HEK293 (cell line): ENCODE results near the gene BIRC3.

Source experiments
- CTCF ChIA-PET: fragments of 350-600 bp; formaldehyde crosslinking; extraction: SDS; loops from one replicate; lab custom pipeline; 2021; ENCODE audit warnings: antibody characterized with exemption; lab: Yijun Ruan, JAX
- POLR2A ChIA-PET: fragments of 300-600 bp; formaldehyde crosslinking; extraction: SDS; loops from one replicate; lab custom pipeline; 2020; ENCODE audit warnings: antibody characterized with exemption, inconsistent platforms; lab: Yijun Ruan, JAX
- H3K27ac ChIP-seq: fragments of 200-500 bp; sonication (Bioruptor generic); 2 replicates; pipeline ENCODE4 v1.5.1; 2014; ENCODE audit warnings: low read depth, low read length, control low read depth, inconsistent platforms; ENCODE audit errors: extremely low read depth
- H3K36me3 ChIP-seq, 2 experiments: fragments of 200-500 bp in 1 of 2; sonication (Bioruptor generic) in 1 of 2; 1 replicate in 1 of 2; 2 replicates in 1 of 2; pipeline ENCODE4 v1.5.1; 2014 to 2017; ENCODE audit warnings: inconsistent platforms in 2 of 2, low read length in 2 of 2; ENCODE audit not compliant: control insufficient read depth in 2 of 2, insufficient read depth in 1 of 2
- H3K4me1 ChIP-seq: fragments of 200-500 bp; sonication (Bioruptor generic); 2 replicates; pipeline ENCODE4 v1.5.1; 2014; ENCODE audit warnings: mild to moderate bottlenecking, low read length, inconsistent platforms; ENCODE audit not compliant: control insufficient read depth, insufficient read depth
- H3K4me3 ChIP-seq: 2 replicates; pipeline ENCODE4 v1.5.1; 2011; ENCODE audit warnings: low read depth, mild to moderate bottlenecking, control low read depth, low read length, moderate library complexity
- H3K9me3 ChIP-seq: fragments of 200-500 bp; sonication (Bioruptor generic); 2 replicates; pipeline ENCODE4 v1.5.1; 2014; ENCODE audit warnings: low read depth, low read length, inconsistent platforms; ENCODE audit not compliant: control insufficient read depth, insufficient read depth
- BCL11B ChIP-seq: fragments of 450-650 bp; formaldehyde crosslinking; IDR thresholded peaks from 2 replicates; pipeline ENCODE4 v1.5.1; 2016; ENCODE audit warnings: low read depth, missing biosample characterization, missing genetic modification characterization
- GLI2 ChIP-seq: fragments of 450-650 bp; formaldehyde crosslinking; IDR thresholded peaks from 2 replicates; pipeline ENCODE4; 2017; ENCODE audit warnings: missing biosample characterization, missing genetic modification characterization, low read depth, borderline replicate concordance
- MEIS1 ChIP-seq: sonication (generic); formaldehyde crosslinking; IDR thresholded peaks from 2 replicates; pipeline ENCODE4 v1.8.1; 2022; ENCODE audit warnings: missing genetic modification reagents, mild to moderate bottlenecking, borderline replicate concordance
- MZF1 ChIP-seq: fragments of 450-650 bp; formaldehyde crosslinking; IDR thresholded peaks from 2 replicates; pipeline ENCODE4 v1.5.1; 2017; ENCODE audit warnings: missing biosample characterization, missing genetic modification characterization, borderline replicate concordance
- PRDM6 ChIP-seq: fragments of 450-650 bp; formaldehyde crosslinking; IDR thresholded peaks from 2 replicates; pipeline ENCODE4 v1.5.1; 2017; ENCODE audit warnings: missing biosample characterization, missing genetic modification characterization
- SCRT2 ChIP-seq: fragments of 450-650 bp; formaldehyde crosslinking; IDR thresholded peaks from 2 replicates; pipeline ENCODE4 v1.5.1; 2016; ENCODE audit warnings: missing biosample characterization, missing genetic modification characterization
- TCF7L2 ChIP-seq: IDR thresholded peaks from 2 replicates; pipeline ENCODE4 v1.6.1; 2011; ENCODE audit warnings: low read depth, mild to moderate bottlenecking, inconsistent platforms, low read length, moderate library complexity, borderline replicate concordance
- TRIM28 ChIP-seq: IDR thresholded peaks from 2 replicates; pipeline ENCODE4 v1.6.1; 2011; ENCODE audit warnings: low read length, control low read depth, borderline replicate concordance
- TSHZ1 ChIP-seq: fragments of 450-650 bp; formaldehyde crosslinking; IDR thresholded peaks from 2 replicates; pipeline ENCODE4 v1.5.1; 2016; ENCODE audit warnings: missing biosample characterization, missing genetic modification characterization, borderline replicate concordance
- ZBTB17 ChIP-seq: fragments of 450-650 bp; formaldehyde crosslinking; IDR thresholded peaks from 2 replicates; pipeline ENCODE4 v1.5.1; 2016; ENCODE audit warnings: missing biosample characterization, missing genetic modification characterization
- ZBTB20 ChIP-seq: fragments of 450-650 bp; formaldehyde crosslinking; IDR thresholded peaks from 2 replicates; pipeline ENCODE4 v1.5.1; 2016; ENCODE audit warnings: missing biosample characterization, missing genetic modification characterization
- ZFP37 ChIP-seq: fragments of 450-650 bp; formaldehyde crosslinking; IDR thresholded peaks from 2 replicates; pipeline ENCODE4 v1.5.1; 2016; ENCODE audit warnings: missing biosample characterization, missing genetic modification characterization
- ZNF2 ChIP-seq: fragments of 450-650 bp; formaldehyde crosslinking; IDR thresholded peaks from 2 replicates; pipeline ENCODE4 v1.5.1; 2016; ENCODE audit warnings: missing biosample characterization, missing genetic modification characterization
- ZNF311 ChIP-seq: fragments of 450-650 bp; formaldehyde crosslinking; IDR thresholded peaks from 2 replicates; pipeline ENCODE4 v1.5.1; 2017; ENCODE audit warnings: missing biosample characterization, missing genetic modification characterization, borderline replicate concordance
- ZNF324 ChIP-seq: fragments of 450-650 bp; formaldehyde crosslinking; IDR thresholded peaks from 2 replicates; pipeline ENCODE4 v1.5.1; 2016; ENCODE audit warnings: missing biosample characterization, missing genetic modification characterization
- ZNF426 ChIP-seq: fragments of 450-650 bp; formaldehyde crosslinking; IDR thresholded peaks from 2 replicates; pipeline ENCODE4 v1.5.1; 2017; ENCODE audit warnings: missing biosample characterization, missing genetic modification characterization, mild to moderate bottlenecking, inconsistent platforms, moderate library complexity
- ZNF473 ChIP-seq: fragments of 450-650 bp; formaldehyde crosslinking; IDR thresholded peaks from 2 replicates; pipeline ENCODE4 v1.5.1; 2017; ENCODE audit warnings: missing biosample characterization, missing genetic modification characterization
- ZNF513 ChIP-seq: fragments of 450-650 bp; IDR thresholded peaks from 2 replicates; pipeline ENCODE4 v1.5.1; 2018; ENCODE audit warnings: missing biosample characterization, missing genetic modification characterization
- ZNF600 ChIP-seq: fragments of 450-650 bp; formaldehyde crosslinking; IDR thresholded peaks from 2 replicates; pipeline ENCODE4 v1.5.1; 2016; ENCODE audit warnings: missing biosample characterization, missing genetic modification characterization
- ZNF621 ChIP-seq: fragments of 450-650 bp; formaldehyde crosslinking; IDR thresholded peaks from 2 replicates; pipeline ENCODE4 v1.5.1; 2017; ENCODE audit warnings: missing biosample characterization, missing genetic modification characterization
- ZNF654 ChIP-seq: fragments of 450-650 bp; formaldehyde crosslinking; IDR thresholded peaks from 2 replicates; pipeline ENCODE4 v1.5.1; 2016; ENCODE audit warnings: low read depth, missing biosample characterization, missing genetic modification characterization
- ZNF76 ChIP-seq: fragments of 450-650 bp; formaldehyde crosslinking; IDR thresholded peaks from 2 replicates; pipeline ENCODE4; 2016; ENCODE audit warnings: low read depth, missing biosample characterization, missing genetic modification characterization, borderline replicate concordance
- ZNF792 ChIP-seq: fragments of 450-650 bp; formaldehyde crosslinking; IDR thresholded peaks from 2 replicates; pipeline ENCODE4 v1.5.1; 2016; ENCODE audit warnings: missing biosample characterization, missing genetic modification characterization
- TF ChIP-seq, protein P1 (sequence below): fragments of 450-650 bp; formaldehyde crosslinking; IDR thresholded peaks from 2 replicates; pipeline ENCODE4 v1.5.1; 2016; ENCODE audit warnings: missing biosample characterization, missing genetic modification characterization
- TF ChIP-seq, protein P2 (sequence below): fragments of 450-650 bp; formaldehyde crosslinking; IDR thresholded peaks from 2 replicates; pipeline ENCODE4 v1.5.1; 2016; ENCODE audit warnings: missing biosample characterization, missing genetic modification characterization
- TF ChIP-seq, protein P3 (sequence below): fragments of 450-650 bp; formaldehyde crosslinking; IDR thresholded peaks from 2 replicates; pipeline ENCODE4 v1.5.1; 2016; ENCODE audit warnings: missing biosample characterization, missing genetic modification characterization

The BIRC3 gene

DNA sequence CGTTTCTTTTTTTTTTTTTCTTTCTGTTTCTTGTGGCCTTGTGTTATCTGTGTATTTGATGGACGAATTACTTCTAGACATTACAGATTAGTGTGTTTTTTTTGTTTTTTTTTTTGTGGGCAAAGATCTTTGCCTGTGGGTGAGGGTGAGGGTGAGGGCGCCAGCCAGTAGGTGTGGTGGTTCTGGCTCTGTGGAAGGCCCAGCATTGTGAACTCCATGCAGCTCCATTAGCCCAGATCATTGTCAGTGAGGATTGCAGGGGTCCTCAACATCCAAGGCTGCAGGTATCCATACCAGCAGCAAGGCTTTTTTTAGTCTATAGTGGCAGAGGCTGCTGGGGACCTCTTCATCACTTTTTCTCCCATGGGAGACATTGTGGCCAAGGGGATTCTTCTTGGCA is 43.4 kb downstream of the BIRC3 start (continued):
- TF ChIP-seq ZNF426 (tag by site-specific recombination) (no peak), ZNF2 (no peak), ZBTB17 (no peak), ZNF654 (no peak), ZBTB20 (tag by site-specific recombination) (no peak), BCL11B (no peak), TSHZ1 (tag by site-specific recombination) (no peak), ZNF473 (tag by site-specific recombination) (no peak)

GRCh38 chr11:102361086-102362031 is 44.1 kb downstream of the BIRC3 start:
- peaks cover 4 to 74% of the 10 kb centered on the region in 2 experiments for H3K36me3 ChIP-seq
- no peak overlapping the region for H3K4me3 ChIP-seq
- no peaks in the 10 kb centered on the region for H3K4me1 ChIP-seq
- H3K27ac ChIP-seq = no peak overlapping the region
- ChIA-PET POLR2A (interaction anchor here (0.7 kb wide), 1 partner anchor 119 kb away, joined by 3 read pairs; no protein-coding TSS in a partner anchor), CTCF (interaction anchor here (0.6 kb wide), 1 partner anchor 17 kb away, joined by 3 read pairs; no protein-coding TSS in a partner anchor)
- no peaks in the 10 kb centered on the region for H3K9me3 ChIP-seq
- TF ChIP-seq, protein P1, sequence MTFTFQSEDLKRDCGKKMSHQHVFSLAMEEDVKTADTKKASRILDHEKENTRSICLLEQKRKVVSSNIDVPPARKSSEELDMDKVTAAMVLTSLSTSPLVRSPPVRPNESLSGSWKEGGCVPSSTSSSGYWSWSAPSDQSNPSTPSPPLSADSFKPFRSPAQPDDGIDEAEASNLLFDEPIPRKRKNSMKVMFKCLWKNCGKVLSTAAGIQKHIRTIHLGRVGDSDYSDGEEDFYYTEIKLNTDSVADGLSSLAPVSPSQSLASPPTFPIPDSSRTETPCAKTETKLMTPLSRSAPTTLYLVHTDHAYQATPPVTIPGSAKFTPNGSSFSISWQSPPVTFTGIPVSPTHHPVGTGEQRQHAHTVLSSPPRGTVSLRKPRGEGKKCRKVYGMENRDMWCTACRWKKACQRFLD (tag by site-specific recombination) = no peak
- TF ChIP-seq TCF7L2 = no peak
- no peak for TF ChIP-seq ZNF76 (tag by site-specific recombination)
- TF ChIP-seq ZNF311 (tag by site-specific recombination) = no peak
- TF ChIP-seq SCRT2 (tag by site-specific recombination) = no peak
- no peak for TF ChIP-seq MEIS1 (CRISPR knock-in tag)
- TF ChIP-seq ZFP37 = no peak
- TF ChIP-seq, protein P2, sequence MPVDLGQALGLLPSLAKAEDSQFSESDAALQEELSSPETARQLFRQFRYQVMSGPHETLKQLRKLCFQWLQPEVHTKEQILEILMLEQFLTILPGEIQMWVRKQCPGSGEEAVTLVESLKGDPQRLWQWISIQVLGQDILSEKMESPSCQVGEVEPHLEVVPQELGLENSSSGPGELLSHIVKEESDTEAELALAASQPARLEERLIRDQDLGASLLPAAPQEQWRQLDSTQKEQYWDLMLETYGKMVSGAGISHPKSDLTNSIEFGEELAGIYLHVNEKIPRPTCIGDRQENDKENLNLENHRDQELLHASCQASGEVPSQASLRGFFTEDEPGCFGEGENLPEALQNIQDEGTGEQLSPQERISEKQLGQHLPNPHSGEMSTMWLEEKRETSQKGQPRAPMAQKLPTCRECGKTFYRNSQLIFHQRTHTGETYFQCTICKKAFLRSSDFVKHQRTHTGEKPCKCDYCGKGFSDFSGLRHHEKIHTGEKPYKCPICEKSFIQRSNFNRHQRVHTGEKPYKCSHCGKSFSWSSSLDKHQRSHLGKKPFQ (tag by site-specific recombination) = no peak
- no peak for TF ChIP-seq PRDM6
- TF ChIP-seq MZF1 (tag by site-specific recombination) = no peak
- TF ChIP-seq ZNF792 (tag by site-specific recombination) = no peak
- TF ChIP-seq TRIM28 = no peak
- no peak for TF ChIP-seq BCL11B
- no peak for TF ChIP-seq ZNF513 (tag by site-specific recombination)
- TF ChIP-seq, protein P3, sequence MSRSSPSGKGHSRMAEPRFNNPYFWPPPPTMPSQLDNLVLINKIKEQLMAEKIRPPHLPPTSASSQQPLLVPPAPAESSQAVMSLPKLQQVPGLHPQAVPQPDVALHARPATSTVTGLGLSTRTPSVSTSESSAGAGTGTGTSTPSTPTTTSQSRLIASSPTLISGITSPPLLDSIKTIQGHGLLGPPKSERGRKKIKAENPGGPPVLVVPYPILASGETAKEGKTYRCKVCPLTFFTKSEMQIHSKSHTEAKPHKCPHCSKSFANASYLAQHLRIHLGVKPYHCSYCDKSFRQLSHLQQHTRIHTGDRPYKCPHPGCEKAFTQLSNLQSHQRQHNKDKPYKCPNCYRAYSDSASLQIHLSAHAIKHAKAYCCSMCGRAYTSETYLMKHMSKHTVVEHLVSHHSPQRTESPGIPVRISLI = no peak
- no peak for TF ChIP-seq GLI2 (tag by site-specific recombination)
- no peak for TF ChIP-seq ZNF621 (tag by site-specific recombination)
- TF ChIP-seq ZNF600 (tag by site-specific recombination) = no peak
- TF ChIP-seq ZNF324 (tag by site-specific recombination) = no peak
